HG02852 (cell line): Measurements from ENCODE around the gene VAV1.
"Not testable (repeated sequence)": the region's sequence is repeated elsewhere in the genome, so short reads cannot be mapped to it uniquely, and the experiment has no call there.

Experiments
- ATAC-seq: cut with Tn5 transposase; IDR thresholded peaks from one replicate; pipeline ENCODE4 v1.9.1; 2021; ENCODE audit warnings: mild to moderate bottlenecking, moderate library complexity; ENCODE audit not compliant: unreplicated experiment

Gene VAV1

DNA sequence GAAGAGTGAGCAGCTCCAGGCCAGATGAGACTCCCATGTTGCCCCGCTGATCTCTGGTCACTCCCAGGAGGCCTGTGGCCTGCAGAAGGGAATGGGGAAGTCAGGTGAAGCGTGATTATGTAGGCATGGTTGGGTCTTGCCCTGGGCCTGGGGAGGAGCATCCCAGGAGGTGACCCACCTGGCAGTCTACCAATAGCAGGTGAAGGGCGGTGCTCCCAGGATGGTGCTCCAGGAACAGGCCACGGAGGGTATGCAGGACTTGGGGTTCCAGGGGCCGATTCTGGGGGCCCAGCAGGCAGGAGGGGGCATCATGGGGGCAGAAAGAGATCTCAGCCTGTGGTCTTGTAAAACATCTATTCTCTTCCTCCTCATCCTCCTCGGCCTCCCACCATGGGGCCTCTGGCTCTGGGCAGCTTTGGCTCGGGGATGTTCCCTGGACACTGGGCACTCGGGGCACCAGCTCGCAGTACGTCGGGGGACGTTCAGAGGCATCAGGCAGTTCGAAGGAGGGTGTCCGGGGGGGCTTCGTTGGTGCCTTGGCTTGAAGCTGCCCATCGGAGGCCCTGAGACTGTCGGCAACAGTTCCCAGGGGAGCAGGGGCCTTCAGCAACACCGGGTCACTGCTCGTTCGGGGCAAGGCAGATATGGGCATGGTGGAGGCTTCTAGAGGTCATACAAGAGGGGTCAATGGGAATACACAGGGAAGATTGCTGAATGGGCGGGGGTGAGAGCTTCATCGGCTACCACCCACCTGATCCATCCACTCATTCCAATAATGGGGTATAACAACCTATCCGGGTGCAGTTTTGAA, 17.6 kb upstream of the VAV1 start:
- no peak for ATAC-seq

- no peak for ATAC-seq
These were observed 11.9 kb upstream of the VAV1 start for GRCh38 chr19:6760606-6761005.

DNA sequence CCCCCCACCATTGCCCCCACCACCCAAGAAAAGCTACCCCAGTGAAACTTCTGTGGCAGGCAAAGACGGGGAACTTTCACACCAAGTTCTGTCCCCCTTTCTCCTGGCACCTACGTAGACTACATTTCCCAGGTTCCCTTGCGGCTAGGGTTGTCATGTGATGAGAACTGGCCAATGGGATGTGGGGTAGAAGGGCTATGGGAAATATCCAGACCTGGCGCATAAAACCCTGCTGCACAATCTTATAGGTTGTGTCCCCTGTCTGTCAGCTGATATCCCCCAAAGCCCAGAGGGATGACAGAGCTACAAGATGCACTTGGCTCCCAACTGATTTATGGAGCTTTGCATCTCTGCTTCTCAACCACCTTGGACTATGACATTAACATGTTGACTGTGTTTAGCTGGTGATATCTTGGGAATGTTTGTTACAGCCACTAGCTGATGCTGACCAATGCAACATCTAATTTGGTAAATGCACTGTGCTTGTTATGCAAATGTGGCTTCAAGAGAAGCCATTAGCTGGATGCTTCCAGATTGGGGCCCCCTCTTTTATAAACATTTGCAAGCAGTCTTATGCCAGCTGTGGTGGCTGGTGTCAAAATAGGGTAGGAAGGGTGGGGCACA, 11.3 kb upstream of the VAV1 start:
- no peak for ATAC-seq

GRCh38 chr19:6762253-6762797, 10.2 kb upstream of the VAV1 start:
- not testable (repeated sequence) for ATAC-seq

DNA sequence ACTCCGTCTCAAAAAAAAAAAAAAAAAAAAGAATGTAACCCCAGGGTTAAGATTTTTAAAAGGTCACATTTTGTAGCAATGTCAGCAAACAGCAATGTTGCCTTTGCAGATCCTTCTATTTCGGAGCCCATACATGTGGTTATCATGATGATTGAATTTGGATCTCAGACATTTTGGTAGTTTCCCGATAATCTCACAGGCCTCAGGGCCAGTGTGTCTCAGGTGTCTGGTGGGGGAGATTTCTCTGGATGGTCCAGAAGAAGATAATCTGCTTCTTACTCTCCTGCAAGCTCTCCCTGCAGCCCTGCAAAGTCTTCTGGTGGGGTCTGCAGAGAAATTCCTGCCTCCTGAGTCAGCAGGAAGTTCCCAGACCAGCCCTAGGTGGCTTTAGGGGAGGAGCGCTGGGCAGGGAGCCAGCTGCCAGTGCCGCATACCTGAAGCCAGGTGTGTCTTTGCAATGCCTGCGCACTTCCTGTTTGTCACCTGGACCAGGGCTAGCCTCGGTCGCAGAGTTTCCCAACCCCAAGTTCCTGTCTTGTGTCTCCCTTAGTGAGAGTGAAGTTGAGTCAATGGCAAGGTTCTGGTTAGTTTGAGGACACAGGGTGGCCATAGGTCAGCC, 6.7 kb upstream of the VAV1 start:
- no peak for ATAC-seq

- no peak for ATAC-seq
These were observed 6.0 kb upstream of the VAV1 start for GRCh38 chr19:6766357-6767080.

- peak; percentile 21 for ATAC-seq
These were observed 5.5 kb upstream of the VAV1 start for GRCh38 chr19:6767081-6767356.

GRCh38 chr19:6767357-6768235, 4.9 kb upstream of the VAV1 start, which contains the start of gene SH2D3A:
TSS of gene SH2D3A (minus strand) at chr19:6767435. CDS start at chr19:6763748, 3,687 bp downstream.
- peak; percentile 64 for ATAC-seq

DNA sequence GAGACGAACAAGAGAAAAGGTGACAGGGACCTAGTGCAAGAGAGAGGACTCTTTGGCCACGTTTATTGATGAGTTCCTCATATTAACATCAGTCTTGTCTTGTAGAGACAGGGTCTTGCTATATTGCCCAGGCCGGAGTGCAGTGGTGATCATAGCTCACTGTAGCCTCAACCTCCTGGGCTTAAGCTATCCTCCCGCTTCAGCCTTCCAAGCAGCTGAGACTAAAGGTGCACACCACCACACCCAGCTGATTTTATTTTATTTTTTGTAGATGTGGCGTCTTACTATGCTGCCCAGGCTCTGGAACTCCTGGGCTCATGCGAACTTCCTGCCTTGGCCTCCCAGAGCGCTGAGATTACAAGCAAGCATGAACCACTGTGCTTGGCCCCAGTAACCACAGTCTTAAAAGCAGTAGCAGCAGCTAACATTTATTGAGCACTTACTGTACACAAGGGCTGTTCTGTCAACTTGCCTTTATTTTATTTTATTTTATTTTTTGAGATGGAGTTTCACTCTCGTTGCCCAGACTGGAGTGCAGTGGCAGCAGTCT, 4.2 kb upstream of the VAV1 start:
- ATAC-seq, result no peak

DNA sequence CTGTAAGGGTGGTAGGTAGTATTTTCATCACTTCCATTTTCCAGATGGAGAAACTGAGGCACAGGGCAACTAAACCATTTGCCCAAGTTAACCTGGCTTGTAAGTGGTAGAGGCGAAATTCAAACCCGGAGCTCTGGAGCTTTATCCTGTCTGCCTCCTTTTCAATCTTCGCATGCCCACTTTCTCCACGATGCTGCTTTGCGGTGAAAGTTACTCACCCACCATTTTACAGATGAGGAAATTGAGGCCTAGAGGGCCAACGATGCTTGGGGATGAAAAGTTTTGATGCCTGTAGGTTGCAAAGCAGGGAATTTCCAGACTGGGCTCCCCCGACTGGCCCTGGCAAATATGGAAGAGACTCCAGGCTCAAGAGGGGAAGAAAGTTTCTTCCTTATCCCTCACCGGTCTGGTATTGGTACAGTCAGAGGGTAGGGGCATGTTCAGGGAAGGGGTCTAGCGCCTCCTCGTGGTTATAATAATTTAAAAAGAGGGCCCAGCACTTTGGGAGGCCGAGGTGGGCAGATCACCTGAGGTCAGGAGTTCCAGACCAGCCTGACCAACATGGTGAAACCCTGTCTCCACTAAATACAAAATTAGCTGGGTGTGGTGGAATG, 3.4 kb upstream of the VAV1 start:
- no peak for ATAC-seq

DNA sequence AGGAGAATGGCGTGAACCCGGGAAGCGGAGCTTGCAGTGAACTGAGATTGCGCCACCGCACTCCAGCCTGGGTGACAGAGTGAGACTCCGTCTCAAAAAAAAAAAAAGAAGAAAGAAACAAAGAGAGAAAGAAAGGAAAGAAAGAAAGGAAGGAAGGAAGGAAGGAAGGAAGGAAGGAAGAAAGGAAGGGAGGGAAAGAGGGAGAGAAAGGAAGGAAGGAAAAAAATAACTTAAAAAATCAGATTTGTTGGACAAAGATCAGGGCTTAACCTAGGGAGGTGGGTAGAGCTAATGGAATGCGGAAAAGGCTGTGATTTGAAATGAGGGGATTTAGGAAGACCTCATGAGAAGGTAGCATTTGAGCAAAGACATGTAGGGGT, 870 bp upstream of the VAV1 start:
- not testable (repeated sequence) for ATAC-seq

- ATAC-seq, result no peak
These were observed 386 bp downstream of the VAV1 start for GRCh38 chr19:6772866-6773322.

GRCh38 chr19:6773323-6773931, 919 bp downstream of the VAV1 start:
- ATAC-seq, result peak; percentile 37

DNA sequence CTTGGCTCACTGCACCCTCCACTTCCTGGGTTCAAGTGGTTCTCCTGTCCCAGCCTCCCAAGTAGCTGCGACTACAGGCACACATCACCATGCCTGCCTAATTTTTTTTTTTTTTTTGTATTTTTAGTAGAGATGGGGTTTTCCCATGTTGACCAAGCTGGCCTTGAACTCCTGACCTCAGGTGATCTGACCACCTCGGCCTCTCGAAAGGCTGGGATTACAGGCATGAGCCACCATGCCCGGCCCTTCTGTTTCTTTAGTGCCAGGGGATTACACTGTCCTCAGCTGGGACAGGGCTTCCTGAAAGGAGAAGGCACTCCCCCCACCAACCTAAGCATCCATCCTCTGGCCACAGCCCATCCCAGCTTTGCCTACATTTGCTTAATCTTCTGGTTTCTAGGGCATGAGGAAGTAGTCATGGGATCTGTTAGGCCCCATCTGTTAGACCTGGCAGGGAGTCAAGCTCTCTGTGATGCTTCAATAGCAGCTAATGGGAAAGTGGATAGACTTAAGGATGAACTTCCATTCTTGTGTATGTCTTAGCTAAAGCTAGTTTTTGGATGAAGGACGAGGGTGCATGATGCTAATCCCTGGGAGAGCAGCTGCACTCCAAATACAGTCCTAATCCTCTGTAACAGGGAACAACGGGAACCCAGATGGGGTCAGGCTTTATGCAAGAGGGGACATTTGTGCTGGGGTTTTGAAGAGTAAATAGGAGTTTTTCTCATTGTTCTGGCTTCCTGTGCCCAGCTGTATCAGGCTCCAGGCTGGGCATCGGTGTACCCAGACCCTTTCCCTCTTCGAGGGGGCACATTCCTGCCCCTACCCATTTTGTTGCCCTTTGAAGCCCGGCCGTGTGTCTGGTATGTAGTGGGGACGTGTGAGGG, 2.6 kb downstream of the VAV1 start:
- ATAC-seq, result no peak

DNA sequence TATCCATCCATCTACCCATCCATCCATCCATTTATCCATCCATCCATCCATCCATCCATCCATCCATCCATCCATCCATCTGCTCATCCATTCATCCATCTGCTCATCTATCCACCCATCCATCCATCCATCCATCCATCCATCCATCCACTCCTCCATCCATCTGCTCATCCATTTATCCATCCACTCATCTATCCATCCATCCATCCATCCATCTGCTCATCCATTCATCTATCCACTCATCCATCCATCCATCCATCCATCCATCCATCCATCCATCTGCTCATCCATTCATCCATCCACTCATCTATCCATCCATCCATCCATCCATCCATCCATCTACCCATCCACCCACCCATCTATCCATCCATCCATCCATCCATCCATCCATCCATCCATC, 3.5 kb downstream of the VAV1 start:
- not testable (repeated sequence) for ATAC-seq

- no peak for ATAC-seq
These were observed 4.5 kb downstream of the VAV1 start for GRCh38 chr19:6776999-6777398.

DNA sequence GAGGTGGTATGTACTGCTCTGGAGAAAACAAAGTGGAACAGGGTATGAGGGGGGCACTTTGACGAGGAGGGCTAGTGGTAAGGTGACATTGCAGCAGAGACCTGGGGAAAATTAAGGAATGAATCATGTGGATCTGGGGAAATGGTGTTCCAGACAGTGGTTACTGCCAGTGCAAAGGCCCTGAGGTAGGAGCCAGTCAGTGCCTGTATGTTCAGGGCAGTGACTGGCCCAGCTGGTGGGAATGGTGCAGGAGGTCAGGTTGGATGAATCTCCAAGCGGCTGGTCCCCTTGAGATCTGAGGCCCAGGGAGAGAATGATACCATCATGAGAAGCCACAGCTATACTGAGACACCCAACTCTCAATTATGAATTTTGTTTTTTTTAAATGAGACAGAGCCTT, 4.9 kb downstream of the VAV1 start:
- no peak for ATAC-seq

DNA sequence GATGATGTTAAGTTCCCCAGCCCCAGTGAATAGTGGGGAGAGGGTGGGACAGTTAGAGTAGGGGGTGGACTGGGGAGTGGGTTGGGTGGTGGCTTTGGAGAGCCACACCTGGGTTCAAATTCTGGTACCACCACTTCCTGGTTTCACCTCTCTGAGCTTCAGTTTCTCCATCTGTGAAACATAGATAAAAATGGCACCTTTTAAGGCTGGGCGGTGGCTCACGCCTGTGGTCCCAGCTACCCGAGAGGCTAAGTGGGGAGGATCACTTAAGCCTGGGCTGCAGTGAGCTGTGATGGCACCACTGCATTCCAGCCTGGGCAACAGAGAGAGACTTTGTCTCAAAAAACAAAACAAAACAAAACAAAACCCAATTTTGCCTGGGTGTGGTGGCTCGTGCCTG, 5.9 kb downstream of the VAV1 start:
- ATAC-seq, result no peak
